ENCODE measurements around the gene GOLIM4.

The GOLIM4 gene

DNA sequence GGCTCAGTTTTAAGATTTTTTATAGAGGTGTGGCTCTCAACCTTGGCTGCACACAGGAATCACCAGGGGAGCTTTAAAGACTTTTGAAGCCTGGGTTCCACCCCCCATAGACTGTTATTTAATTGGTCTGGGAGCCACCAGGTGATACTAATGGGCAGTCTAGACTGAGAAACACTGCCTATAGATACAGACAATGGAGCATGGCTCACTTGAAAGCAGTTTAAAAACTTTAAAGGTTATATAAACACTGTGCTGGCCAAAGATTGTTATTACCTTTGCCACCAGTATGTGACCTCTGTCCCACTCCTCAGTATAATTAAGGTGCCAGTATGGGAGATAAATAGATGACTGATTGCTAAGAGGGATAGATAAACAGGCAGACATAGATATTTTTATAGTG lies 3.8 kb downstream of the GOLIM4 start:
- Histone ChIP-seq H3K4me3 (peak overlapping the region; percentile 65; the same call in 1 of the 2 replicates), H3K4me1 (peaks cover 60% of the 10 kb centered on the region), H3K27me3 (ENCODE audit: low read depth) (no peaks in the 10 kb centered on the region), H3K9me3 (no peaks in the 10 kb centered on the region), H3K36me3 (replicated peaks) (no peaks in the 10 kb centered on the region; the same call in 1 of the 2 replicates)
- in situ Hi-C loops (cut with MboI; ENCODE audit: low sequenced_read_pairs), result no loop called here
- peak in 1 of 2 experiments; percentile 29 for DNase-seq (ENCODE audit: low spot score in 2 of 2)

DNA sequence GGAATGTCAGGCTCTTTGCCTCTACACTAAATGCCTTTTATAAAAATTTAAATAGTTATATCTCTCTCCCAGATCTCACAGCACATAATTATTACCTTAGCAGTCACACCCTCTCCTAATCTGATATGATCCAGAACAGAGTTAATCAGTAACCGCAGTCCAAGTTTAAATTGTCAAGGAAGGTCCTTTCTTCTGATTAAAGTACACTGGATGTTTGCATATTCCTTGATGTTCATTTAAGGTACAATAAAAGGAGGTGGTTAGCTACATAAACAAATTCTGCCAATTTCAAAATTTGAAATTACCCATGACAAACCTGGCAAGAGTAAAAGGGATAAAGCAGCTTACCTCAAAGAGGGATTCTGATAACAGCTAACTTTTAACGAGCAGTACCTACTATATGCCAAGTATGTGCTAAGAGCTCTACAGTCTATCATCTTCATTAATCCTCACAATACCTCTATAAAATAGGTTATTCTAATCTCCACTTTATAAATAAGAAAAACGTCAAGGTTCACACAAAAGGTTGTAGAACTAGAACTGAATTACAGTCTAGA lies 4.3 kb downstream of the GOLIM4 start:
- peaks cover 60% of the 10 kb centered on the region for H3K4me1 ChIP-seq
- no peak for DNase-seq (ENCODE audit: low spot score in 2 of 2)
- H3K27me3 ChIP-seq (ENCODE audit: low read depth), result no peaks in the 10 kb centered on the region
- peak overlapping the region; percentile 65; the same call in 1 of the 2 replicates for H3K4me3 ChIP-seq
- in situ Hi-C loops (cut with MboI; ENCODE audit: low sequenced_read_pairs), result no loop called here
- H3K36me3 ChIP-seq (replicated peaks), result no peaks in the 10 kb centered on the region; the same call in 1 of the 2 replicates
- no peaks in the 10 kb centered on the region for H3K9me3 ChIP-seq

DNA sequence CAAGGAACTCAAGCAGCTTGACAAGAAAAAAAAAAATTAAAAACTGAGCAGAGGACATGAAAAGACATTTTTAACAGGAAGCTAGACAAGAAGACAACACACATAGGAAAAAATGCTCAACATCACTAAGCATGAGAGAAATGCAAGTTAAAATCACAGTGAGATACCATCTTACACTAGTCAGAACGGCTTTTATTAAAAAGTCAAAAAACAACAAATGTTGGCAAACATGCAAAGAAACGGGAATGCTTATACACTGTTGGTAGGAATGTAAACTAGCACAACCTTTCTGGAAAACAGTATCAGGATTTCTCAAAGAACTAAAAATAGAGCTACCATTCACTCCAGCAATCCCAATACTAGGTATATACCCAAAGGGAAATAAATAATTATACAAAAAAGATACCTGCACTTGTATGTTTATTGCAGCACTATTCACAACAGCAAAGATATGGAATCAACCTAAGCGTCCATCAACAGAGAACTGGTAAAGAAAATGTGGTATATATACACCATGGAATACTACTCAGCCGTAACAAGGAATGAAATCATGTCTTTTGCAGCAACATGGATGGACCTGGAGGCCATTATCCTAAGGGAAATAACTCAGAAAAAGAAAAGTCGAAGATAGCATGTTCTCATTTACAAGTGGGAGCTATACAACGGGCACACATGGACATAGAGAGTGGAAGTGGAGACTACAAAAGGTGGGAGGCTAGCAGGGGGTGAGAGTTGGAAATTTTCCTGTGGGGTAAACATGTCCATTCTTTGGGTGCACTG lies 5.2 kb downstream of the GOLIM4 start:
- DNase-seq (ENCODE audit: low spot score in 2 of 2), result no peak
- Histone ChIP-seq H3K4me3 (no peak overlapping the region), H3K4me1 (peaks cover 57% of the 10 kb centered on the region), H3K36me3 (replicated peaks) (no peaks in the 10 kb centered on the region; the same call in 1 of the 2 replicates), H3K27me3 (ENCODE audit: low read depth) (no peaks in the 10 kb centered on the region), H3K9me3 (no peaks in the 10 kb centered on the region)
- in situ Hi-C loops (cut with MboI; ENCODE audit: low sequenced_read_pairs), result no loop called here

DNA sequence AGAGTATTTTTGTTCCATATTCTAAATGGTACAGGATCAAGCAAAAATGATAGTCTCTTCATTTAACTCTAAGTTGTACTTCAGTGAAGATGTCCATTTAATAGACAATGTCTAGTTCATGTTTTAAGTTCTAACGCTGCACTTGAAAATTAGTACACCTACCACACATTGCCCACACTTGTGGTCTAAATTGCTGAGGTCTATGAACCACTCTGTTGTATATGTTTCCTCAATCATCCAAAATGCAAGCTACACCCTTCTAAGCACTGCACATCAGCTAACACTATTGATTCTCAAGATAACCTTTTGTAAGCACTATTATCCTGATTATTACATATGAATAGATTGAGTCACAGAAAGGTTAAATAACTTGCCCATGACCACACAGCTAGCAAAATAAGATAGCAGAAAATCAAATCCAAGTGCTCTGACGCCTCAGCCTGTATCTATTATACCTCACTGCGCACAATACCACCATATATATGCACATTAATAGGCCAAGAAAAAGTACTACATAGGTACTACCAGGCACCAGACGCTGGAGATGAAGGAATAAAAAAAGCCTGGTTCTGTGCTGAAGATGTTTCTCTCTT lies 6.4 kb downstream of the GOLIM4 start:
- Histone ChIP-seq H3K27me3 (ENCODE audit: low read depth) (no peaks in the 10 kb centered on the region), H3K36me3 (replicated peaks) (no peaks in the 10 kb centered on the region), H3K4me3 (no peak overlapping the region), H3K9me3 (no peaks in the 10 kb centered on the region), H3K4me1 (peaks cover 57% of the 10 kb centered on the region)
- peak in 1 of 2 experiments; percentile 64 for DNase-seq (ENCODE audit: low spot score in 2 of 2)
- in situ Hi-C loops (cut with MboI; ENCODE audit: low sequenced_read_pairs), result no loop called here

DNA sequence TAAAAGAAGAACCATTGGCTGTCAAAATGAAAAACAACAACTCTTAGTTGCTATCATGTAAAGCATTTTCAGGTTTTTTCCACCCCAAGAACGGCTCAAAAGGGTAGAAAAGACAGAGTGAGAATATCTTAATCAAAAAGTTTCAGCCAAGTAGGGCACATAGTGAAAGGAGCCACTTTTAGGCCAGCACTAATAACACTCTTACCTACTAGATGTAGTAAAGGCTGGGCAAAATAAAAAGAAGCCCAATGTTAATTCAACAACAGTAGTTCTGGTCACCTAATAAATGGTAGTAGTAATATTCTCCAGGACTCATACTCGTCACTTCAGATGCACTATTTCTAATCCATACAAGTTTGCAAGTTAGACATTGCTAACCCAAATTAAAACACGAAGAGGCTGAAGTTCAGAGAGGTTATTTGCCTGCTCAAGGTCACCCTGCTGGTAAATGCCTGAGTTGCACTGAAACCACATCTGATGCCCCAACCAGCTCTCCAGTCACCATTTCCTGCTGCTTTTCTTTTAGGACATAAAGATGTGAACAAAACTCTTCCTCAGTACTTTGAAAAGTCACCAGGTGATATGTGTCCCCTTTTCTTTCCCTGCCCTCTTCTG lies 7.5 kb downstream of the GOLIM4 start:
- in situ Hi-C loops (cut with MboI; ENCODE audit: low sequenced_read_pairs), result no loop called here
- no peaks in the 10 kb centered on the region for H3K36me3 ChIP-seq (replicated peaks)
- peaks cover 57% of the 10 kb centered on the region for H3K4me1 ChIP-seq
- no peak overlapping the region for H3K4me3 ChIP-seq
- H3K27me3 ChIP-seq (ENCODE audit: low read depth), result no peaks in the 10 kb centered on the region
- no peaks in the 10 kb centered on the region for H3K9me3 ChIP-seq
- DNase-seq (ENCODE audit: low spot score in 2 of 2), result peak in 1 of 2 experiments; percentile 52

DNA sequence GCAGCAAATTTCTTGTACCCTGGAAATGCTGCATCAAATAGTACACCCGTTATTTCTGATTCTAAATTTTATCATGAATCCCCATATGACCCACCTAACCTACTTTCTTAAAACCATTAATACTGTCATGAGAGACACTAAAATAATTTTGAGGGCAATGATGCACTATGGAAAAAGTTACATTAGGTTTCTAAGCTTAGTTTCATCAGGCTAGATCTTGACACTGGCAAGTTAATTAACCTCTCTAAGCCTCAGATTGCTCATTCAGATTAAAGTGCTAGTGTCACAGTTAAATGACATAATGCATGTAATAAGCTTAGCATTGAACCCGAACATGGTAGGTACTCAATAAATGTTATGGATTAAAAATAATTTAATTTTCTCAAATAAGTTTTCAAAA lies 8.2 kb downstream of the GOLIM4 start:
- H3K9me3 ChIP-seq, result no peaks in the 10 kb centered on the region
- peaks cover 54% of the 10 kb centered on the region for H3K4me1 ChIP-seq
- no peak overlapping the region for H3K4me3 ChIP-seq
- in situ Hi-C loops (cut with MboI; ENCODE audit: low sequenced_read_pairs), result no loop called here
- no peak for DNase-seq (ENCODE audit: low spot score in 2 of 2)
- no peaks in the 10 kb centered on the region for H3K27me3 ChIP-seq (ENCODE audit: low read depth)
- no peaks in the 10 kb centered on the region for H3K36me3 ChIP-seq (replicated peaks)

DNA sequence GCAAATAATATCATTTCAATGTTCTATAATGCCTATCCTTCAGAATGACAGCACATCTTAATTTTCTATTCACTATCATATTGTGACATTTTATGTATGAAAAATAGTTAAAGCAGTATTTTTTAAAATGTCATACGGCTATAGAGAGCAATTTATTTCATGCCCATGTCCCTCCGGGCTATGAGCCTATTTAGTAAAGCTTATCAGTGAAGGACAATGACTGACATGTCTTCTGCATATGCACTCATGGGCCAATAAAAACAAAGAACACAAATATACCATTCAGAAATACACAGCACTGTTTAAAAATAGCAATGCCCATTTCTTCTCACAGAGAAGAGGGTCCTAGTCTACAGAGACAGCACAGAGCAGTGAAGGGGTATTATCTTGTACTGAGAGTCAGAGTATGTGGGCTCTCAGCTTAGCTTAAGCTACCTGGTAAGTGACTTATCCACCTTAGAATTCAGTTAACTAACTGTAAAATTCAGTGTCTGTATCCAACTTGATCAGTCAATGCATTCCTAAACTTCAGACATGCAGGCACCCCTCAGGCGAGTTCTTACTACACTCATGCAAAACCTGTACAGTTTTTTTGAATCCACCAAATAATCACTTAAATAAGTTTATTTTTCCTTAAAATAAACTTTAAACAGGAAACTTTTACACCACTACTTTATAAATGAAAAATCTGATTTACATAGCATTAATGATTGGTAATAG lies 9.0 kb downstream of the GOLIM4 start:
- Histone ChIP-seq H3K9me3 (no peaks in the 10 kb centered on the region), H3K4me3 (no peak overlapping the region), H3K36me3 (replicated peaks) (no peaks in the 10 kb centered on the region), H3K27me3 (ENCODE audit: low read depth) (no peaks in the 10 kb centered on the region), H3K4me1 (peaks cover 45% of the 10 kb centered on the region)
- no peak for DNase-seq (ENCODE audit: low spot score in 2 of 2)
- in situ Hi-C loops (cut with MboI; ENCODE audit: low sequenced_read_pairs), result no loop called here

DNA sequence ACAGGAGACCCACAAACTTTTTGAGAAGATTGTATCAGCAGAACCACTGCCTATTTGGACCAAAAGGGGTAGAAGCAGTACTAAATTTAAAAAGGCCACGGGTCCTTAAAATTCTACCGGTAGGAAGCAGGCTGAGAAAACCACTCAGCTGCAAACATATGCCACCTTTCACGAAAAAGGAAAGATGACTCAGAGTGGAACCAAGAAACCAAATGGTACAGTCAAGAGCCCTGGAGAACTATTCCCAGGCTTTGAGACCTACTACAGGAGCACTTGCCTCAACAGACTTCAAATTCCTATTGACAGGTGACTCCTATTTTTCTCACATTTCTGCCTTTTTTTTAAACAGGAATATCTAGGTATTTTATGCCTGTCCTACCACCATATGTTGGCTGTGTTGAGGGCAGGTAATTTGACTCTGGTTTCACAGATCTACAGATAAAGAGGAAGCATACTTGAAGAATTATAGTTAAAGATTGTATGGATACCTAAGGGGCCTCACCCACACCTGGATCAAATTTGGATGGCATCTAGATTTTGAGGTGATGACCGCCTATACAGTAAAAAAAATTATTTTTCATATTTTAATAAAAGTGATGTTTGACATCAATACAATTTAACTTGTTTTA lies 10.1 kb downstream of the GOLIM4 start:
- no peak for DNase-seq (ENCODE audit: low spot score in 2 of 2)
- in situ Hi-C loops (cut with MboI; ENCODE audit: low sequenced_read_pairs), result no loop called here

DNA sequence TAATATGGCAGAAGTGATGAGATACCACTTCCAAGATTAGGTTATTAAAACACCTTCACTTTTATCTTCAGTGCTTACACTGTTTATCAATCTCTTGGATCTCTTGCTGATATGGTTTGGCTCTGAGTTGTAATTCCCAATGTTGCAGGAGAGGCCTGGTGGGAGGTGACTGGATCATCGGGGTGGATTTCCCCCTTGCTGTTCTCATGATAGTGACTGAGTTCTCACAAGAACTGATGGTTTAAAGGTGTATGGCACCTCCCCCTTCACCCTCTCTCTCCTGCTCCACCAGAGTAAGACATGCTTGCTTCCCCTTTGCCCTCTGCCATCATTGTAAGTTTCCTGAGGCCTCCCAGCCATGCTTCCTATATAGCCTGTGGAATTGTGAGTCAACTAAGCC lies 11.8 kb downstream of the GOLIM4 start:
- H3K36me3 ChIP-seq (replicated peaks), result no peaks in the 10 kb centered on the region
- peaks cover 23% of the 10 kb centered on the region for H3K4me1 ChIP-seq
- in situ Hi-C loops (cut with MboI; ENCODE audit: low sequenced_read_pairs), result no loop called here
- DNase-seq (ENCODE audit: low spot score in 2 of 2), result no peak
- H3K9me3 ChIP-seq, result no peaks in the 10 kb centered on the region
- no peak overlapping the region for H3K4me3 ChIP-seq
- H3K27me3 ChIP-seq (ENCODE audit: low read depth), result no peaks in the 10 kb centered on the region

More for the DNA sequence above, 10.1 kb downstream of the GOLIM4 start:
- Histone ChIP-seq H3K9me3 (no peaks in the 10 kb centered on the region), H3K27me3 (ENCODE audit: low read depth) (no peaks in the 10 kb centered on the region), H3K4me3 (no peak overlapping the region), H3K36me3 (replicated peaks) (no peaks in the 10 kb centered on the region), H3K4me1 (peaks cover 34% of the 10 kb centered on the region)

DNA sequence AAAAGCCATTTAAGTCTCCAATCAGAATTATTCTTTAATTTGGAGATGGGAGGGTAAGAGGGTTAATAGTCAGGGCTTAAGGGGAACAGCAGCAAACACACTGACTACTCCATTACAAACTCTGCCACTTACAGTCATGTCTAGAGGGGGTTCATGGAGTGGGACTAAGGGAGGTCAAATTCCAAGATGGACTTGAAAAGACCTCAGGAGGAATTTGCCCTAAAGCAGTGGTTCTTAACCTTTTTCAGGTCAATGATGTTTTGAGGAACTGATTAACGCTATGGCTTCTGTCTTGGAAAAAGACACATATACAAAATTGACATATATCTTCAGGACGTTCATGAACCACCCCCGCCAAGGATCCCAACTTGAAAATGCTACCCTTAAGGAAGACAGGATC lies 13.9 kb downstream of the GOLIM4 start:
- H3K9me3 ChIP-seq, result no peaks in the 10 kb centered on the region
- H3K27me3 ChIP-seq (ENCODE audit: low read depth), result no peaks in the 10 kb centered on the region
- peaks cover 17% of the 10 kb centered on the region for H3K4me1 ChIP-seq
- H3K36me3 ChIP-seq (replicated peaks), result no peaks in the 10 kb centered on the region
- in situ Hi-C loops (cut with MboI; ENCODE audit: low sequenced_read_pairs), result no loop called here
- H3K4me3 ChIP-seq, result no peak overlapping the region
- no peak for DNase-seq (ENCODE audit: low spot score in 2 of 2)

DNA sequence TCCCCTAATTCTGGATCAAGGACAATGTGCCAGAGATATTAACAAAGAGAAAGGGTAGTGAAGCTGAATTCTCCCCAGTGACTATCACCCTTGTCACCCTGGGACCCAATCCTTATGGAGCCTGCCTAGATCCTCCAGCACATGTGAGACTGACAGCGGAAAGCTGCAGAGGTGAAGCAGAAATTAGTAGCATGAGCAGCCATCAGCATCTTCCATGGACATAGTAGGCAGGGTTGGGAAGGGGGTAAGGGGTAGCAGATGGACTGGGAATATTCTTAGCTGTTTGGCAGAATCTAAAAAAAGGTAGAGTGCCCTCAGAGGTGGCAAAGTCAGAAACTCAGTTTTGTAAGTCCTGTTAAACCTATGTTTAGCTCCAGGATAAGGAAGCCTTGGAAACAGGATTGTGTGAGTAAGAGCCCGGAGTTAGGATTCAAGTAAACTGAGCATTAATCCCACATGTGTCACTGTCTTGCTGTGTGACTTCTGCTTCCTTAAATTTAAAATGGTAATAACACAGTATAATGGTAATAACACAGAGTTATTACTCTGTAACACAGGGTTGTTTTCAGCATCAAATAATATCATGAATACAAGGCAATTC lies 14.5 kb downstream of the GOLIM4 start:
- in situ Hi-C loops (cut with MboI; ENCODE audit: low sequenced_read_pairs), result no loop called here

DNA sequence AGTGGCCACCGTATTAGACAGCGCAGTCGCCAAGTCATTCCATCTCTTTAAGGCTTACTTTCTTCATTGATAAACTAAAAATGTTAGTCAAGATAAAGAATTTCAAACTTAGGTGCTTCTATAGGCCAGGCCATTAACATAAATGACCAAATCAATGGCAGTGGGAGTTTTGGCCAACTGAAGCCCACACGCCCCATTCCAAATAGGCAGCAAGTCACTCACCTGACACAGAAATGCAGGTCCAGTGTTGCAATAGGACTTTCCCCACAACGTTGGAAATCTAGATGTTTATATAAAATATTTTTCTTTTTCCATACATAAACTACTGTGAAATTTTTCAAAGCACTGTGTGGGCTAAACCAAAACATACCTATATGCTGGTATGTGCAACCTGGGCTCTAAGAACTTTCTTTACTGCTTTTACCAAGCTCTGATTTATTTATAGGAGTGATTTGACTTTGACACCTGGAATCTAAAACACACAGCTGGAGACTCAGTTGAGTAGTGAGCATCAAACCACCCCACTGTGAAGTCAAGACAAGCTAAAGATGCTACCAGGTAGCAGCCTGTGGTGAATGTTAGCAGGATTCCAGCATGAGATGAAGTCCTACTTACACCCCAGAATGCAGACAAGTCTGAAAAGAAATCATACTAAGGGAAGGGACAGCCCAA lies 15.1 kb downstream of the GOLIM4 start:
- Histone ChIP-seq H3K4me3 (no peak overlapping the region), H3K36me3 (replicated peaks) (no peaks in the 10 kb centered on the region), H3K9me3 (no peaks in the 10 kb centered on the region), H3K27me3 (ENCODE audit: low read depth) (no peaks in the 10 kb centered on the region), H3K4me1 (peaks cover 12% of the 10 kb centered on the region)
- in situ Hi-C loops (cut with MboI; ENCODE audit: low sequenced_read_pairs), result no loop called here
- DNase-seq (ENCODE audit: low spot score in 2 of 2), result no peak

More for the DNA sequence above, 14.5 kb downstream of the GOLIM4 start:
- peaks cover 12% of the 10 kb centered on the region for H3K4me1 ChIP-seq
- H3K36me3 ChIP-seq (replicated peaks), result no peaks in the 10 kb centered on the region
- H3K27me3 ChIP-seq (ENCODE audit: low read depth), result no peaks in the 10 kb centered on the region
- no peak for DNase-seq (ENCODE audit: low spot score in 2 of 2)
- H3K9me3 ChIP-seq, result no peaks in the 10 kb centered on the region
- H3K4me3 ChIP-seq, result no peak overlapping the region
